Keratinocyte (primary cell): ENCODE data around the gene TNRC6A. TPM values are rescaled to one million over a fixed set of nuclear protein-coding genes. Genes with fewer than 3 reads are reported as not detected.
"Not testable (repeated sequence)": the region's sequence is repeated elsewhere in the genome, so short reads cannot be mapped to it uniquely, and the experiment has no call there.

Source experiments
- DNase-seq: peaks from one replicate; pipeline ENCODE4 v3.0.0-alpha.2; 2011; ENCODE audit warnings: low read depth, missing footprints, low spot score
- FAIRE-seq: peaks from 2 replicates; lab custom pipeline; 2011; peaks lifted over from hg19 to GRCh38; lab: Jason Lieb, UNC
- H2AFZ ChIP-seq: 2 replicates; pipeline ENCODE4 v1.6.0; 2012; ENCODE audit warnings: low read length, control low read depth, inconsistent platforms; ENCODE audit not compliant: control insufficient read depth
- H3K27ac ChIP-seq: 2 replicates; pipeline ENCODE4 v1.5.1; 2011; ENCODE audit warnings: low read length; ENCODE audit not compliant: control insufficient read depth, insufficient read depth
- H3K27me3 ChIP-seq: 3 replicates; pipeline ENCODE4 v1.6.0; 2011; ENCODE audit warnings: low read length; ENCODE audit not compliant: control insufficient read depth, insufficient read depth; ENCODE audit errors: extremely low read depth
- H3K36me3 ChIP-seq, 2 experiments: 2 replicates in 1 of 2; 3 replicates in 1 of 2; pipeline ENCODE4 v1.5.1; 2011; ENCODE audit warnings: low read length in 2 of 2, mild to moderate bottlenecking in 1 of 2; ENCODE audit not compliant: control insufficient read depth in 2 of 2, insufficient read depth in 2 of 2; ENCODE audit errors: extremely low read depth in 1 of 2
- H3K4me1 ChIP-seq: 3 replicates; pipeline ENCODE4 v1.5.1; 2011; ENCODE audit warnings: low read length; ENCODE audit not compliant: control insufficient read depth, insufficient read depth; ENCODE audit errors: extremely low read depth
- H3K4me2 ChIP-seq: 3 replicates; pipeline ENCODE4 v1.6.0; 2011; ENCODE audit warnings: low read depth, low read length; ENCODE audit not compliant: control insufficient read depth, insufficient read depth; ENCODE audit errors: extremely low read depth
- H3K4me3 ChIP-seq, 3 experiments: fragments of 200-600 bp in 1 of 3; sonication (generic) in 1 of 3; 2 replicates in 2 of 3; 3 replicates in 1 of 3; pipeline ENCODE4 v1.5.1; 2011 to 2016; ENCODE audit warnings: low read length in 3 of 3, mild to moderate bottlenecking in 3 of 3, control low read depth in 2 of 3, inconsistent platforms in 1 of 3, low read depth in 1 of 3, mixed read lengths in 1 of 3, mixed run types in 1 of 3, moderate library complexity in 1 of 3; ENCODE audit not compliant: control insufficient read depth in 2 of 3, insufficient read depth in 2 of 3; ENCODE audit errors: extremely low read depth in 1 of 3
- H3K79me2 ChIP-seq: 2 replicates; pipeline ENCODE4 v1.6.0; 2012; ENCODE audit warnings: low read length; ENCODE audit not compliant: control insufficient read depth, insufficient read depth
- H3K9ac ChIP-seq: 3 replicates; pipeline ENCODE4 v1.6.0; 2011; ENCODE audit warnings: low read length; ENCODE audit not compliant: control insufficient read depth, insufficient read depth; ENCODE audit errors: extremely low read depth
- H3K9me1 ChIP-seq: 3 replicates; pipeline ENCODE4 v1.6.0; 2011; ENCODE audit warnings: low read length; ENCODE audit not compliant: control insufficient read depth, insufficient read depth; ENCODE audit errors: extremely low read depth
- H3K9me3 ChIP-seq: 2 replicates; pipeline ENCODE4 v1.5.1; 2012; ENCODE audit warnings: low read depth, low read length; ENCODE audit not compliant: control insufficient read depth
- H4K20me1 ChIP-seq: 3 replicates; pipeline ENCODE4 v1.6.0; 2011; ENCODE audit warnings: low read length; ENCODE audit not compliant: control insufficient read depth, insufficient read depth; ENCODE audit errors: extremely low read depth
- CTCF ChIP-seq, 3 experiments: IDR thresholded peaks in 1 of 3; conservative IDR thresholded peaks in 1 of 3; optimal IDR thresholded peaks in 1 of 3; 2 replicates in 2 of 3; 3 replicates in 1 of 3; pipeline versions ENCODE3 to v1.5.1; 2011; ENCODE audit warnings: low read length in 3 of 3, mild to moderate bottlenecking in 3 of 3, moderate library complexity in 2 of 3, control low read depth in 1 of 3, inconsistent platforms in 1 of 3; ENCODE audit not compliant: insufficient read depth in 2 of 3; ENCODE audit errors: extremely low read depth in 1 of 3
- EZH2 ChIP-seq: IDR thresholded peaks from one replicate; pipeline ENCODE4 v1.6.1; 2012; ENCODE audit warnings: inconsistent platforms, mild to moderate bottlenecking, low read length, moderate library complexity
- dilution Hi-C: fragments of 300-500 bp; cut with MboI; formaldehyde crosslinking; loops from one replicate; pipeline ENCODE4 v1.7.0; 2020; ENCODE audit warnings: low sequenced_read_pairs; ENCODE audit not compliant: extremely low pct_ligation_motif_present
- polyA plus RNA-seq, 5 experiments: library from polyadenylated mRNA; depleted of rRNA in 3 of 5; stranded (reverse) in 3 of 5; stranded (forward) in 1 of 5; unstranded in 1 of 5; fragments of >200 nt; gene quantifications; 1 replicate in 1 of 5; 2 replicates in 3 of 5; 3 replicates in 1 of 5; pipeline versions ENCODE4 v1.2.1 to v1.2.3, GENCODE V29; 2011 to 2012; ENCODE audit warnings: missing spikeins in 2 of 5, low read depth in 1 of 5, low replicate concordance in 1 of 5

Gene TNRC6A
- polyA plus RNA-seq, 1 donor (not counting 4 experiments of a cell fraction or from before 2014, with no cell fraction given): 23.3 TPM

DNA sequence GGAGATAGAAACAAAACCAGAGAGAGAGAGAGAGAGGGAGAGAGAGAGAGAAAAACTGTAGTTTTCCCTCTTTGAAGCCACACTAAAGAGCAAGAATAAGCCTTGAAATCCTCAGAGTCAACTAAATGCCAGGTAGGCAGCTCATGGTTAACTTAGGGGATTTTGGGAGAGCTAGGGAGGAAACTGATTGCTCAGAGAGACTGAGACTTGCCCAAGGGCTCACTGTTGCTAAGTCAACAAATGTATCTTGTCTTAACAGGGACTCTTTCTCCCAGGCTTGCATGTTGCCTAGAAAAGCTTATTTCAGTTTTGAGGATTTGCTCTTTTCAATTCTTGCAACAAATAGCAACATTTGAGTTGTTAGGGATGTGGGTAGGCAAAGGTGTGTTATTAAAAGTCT is 111.8 kb downstream of the TNRC6A start:
- Histone ChIP-seq H3K27ac (no peak overlapping the region), H3K4me3 (no peak overlapping the region), H2AFZ (no peak overlapping the region), H4K20me1 (no peaks in the 10 kb centered on the region), H3K4me1 (peaks cover 15% of the 10 kb centered on the region), H3K36me3 (no peaks in the 10 kb centered on the region), H3K4me2 (no peak overlapping the region), H3K9me1 (no peaks in the 10 kb centered on the region), H3K27me3 (no peaks in the 10 kb centered on the region), H3K79me2 (no peaks in the 10 kb centered on the region), H3K9ac (no peak overlapping the region), H3K9me3 (no peaks in the 10 kb centered on the region)
- dilution Hi-C loops: no loop called here
- DNase-seq: no peak
- no peak for FAIRE-seq
- TF ChIP-seq EZH2 (no peak), CTCF (optimal IDR thresholded peaks at IDR 0.05 in 1 of 3, IDR thresholded peaks at IDR 0.05 in 1 of 3, conservative IDR thresholded peaks at IDR 0.05 in 1 of 3; ENCODE audit: extremely low read depth in 1 of 3, insufficient read depth in 2 of 3, low read length in 3 of 3) (no peak)

DNA sequence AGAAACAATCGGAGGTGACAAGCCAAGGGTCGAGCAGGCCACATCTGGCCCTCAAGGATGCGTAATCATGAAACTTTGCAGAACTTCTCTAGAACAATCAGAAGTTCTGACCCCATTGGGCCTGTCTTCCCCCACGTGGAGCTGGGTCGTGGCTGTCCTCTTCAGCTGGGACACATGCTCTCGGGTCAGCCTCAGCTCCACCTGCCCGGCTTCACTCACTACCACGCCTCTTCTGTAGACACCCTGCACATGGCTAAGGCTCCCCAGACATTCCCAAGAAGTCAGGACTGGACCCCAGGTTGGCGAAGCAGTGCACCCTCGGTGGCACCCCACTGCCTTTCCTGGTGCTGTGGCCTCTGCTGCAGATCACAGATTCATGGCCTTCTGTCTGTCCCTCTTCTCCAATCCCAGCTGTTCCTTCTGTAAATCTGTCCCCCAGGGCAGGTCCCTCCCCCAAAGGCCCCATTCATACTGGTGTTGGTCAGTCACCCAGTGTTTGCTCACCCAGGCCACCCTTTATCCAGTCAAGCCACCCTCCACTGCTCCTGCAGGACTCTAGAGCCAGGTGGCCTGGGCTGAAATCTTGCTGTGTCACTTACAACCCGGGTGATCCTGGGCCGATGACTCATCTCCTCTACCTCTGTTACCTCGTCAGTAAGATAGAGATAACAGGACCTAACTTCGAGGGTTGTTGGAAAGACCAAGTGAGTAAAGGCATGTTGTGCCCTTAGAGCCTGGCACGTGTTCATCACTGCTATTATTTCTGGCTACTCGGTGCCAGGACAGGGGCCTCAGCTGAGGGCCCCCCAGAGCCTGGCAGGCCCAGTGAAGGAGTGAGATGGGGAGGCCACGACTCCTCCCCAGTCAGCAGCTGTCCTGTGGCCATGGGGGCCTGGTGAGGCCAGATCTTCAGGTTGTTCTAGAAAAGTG is 114.9 kb downstream of the TNRC6A start:
- Histone ChIP-seq H3K4me3 (no peak overlapping the region), H3K9me1 (no peaks in the 10 kb centered on the region), H3K9ac (no peak overlapping the region), H3K79me2 (no peaks in the 10 kb centered on the region), H3K9me3 (no peaks in the 10 kb centered on the region), H3K36me3 (no peaks in the 10 kb centered on the region), H3K4me1 (peaks cover 21% of the 10 kb centered on the region), H4K20me1 (no peaks in the 10 kb centered on the region), H3K27ac (no peak overlapping the region), H2AFZ (no peak overlapping the region), H3K27me3 (no peaks in the 10 kb centered on the region), H3K4me2 (no peak overlapping the region)
- DNase-seq (no peak), FAIRE-seq (no peak)
- dilution Hi-C loops: no loop called here
- no peak for TF ChIP-seq EZH2
- TF ChIP-seq CTCF (optimal IDR thresholded peaks at IDR 0.05 in 1 of 3, IDR thresholded peaks at IDR 0.05 in 1 of 3, conservative IDR thresholded peaks at IDR 0.05 in 1 of 3; ENCODE audit: extremely low read depth in 1 of 3, insufficient read depth in 2 of 3, low read length in 3 of 3): no peak

DNA sequence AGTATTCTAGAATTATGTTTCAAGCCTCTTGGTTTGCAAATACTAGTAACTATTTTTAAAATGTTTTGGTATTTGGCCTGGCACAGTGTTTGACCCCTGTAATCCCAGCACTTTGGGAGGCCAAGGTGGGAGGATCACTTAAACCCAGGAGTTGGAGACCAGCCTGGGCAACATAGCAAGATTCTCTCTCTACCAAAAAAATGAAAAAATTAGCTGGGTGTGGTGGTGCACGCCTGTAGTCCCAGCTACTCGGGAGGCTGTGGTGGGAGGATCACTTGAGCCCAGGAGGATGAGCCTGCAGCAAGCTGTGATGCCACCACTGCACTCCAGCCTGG is 115.5 kb downstream of the TNRC6A start:
- H3K4me1 ChIP-seq: peaks cover 21% of the 10 kb centered on the region
- H3K4me3 ChIP-seq, DNase-seq, H3K9ac ChIP-seq, H3K4me2 ChIP-seq, H3K9me3 ChIP-seq, H4K20me1 ChIP-seq, H3K27me3 ChIP-seq, dilution Hi-C loops, FAIRE-seq, H2AFZ ChIP-seq, H3K79me2 ChIP-seq, H3K27ac ChIP-seq, H3K36me3 ChIP-seq, H3K9me1 ChIP-seq: not testable (repeated sequence)
